ENCODE measurements around the gene TSPO. TPM values are rescaled to one million over a fixed set of nuclear protein-coding genes. Genes with fewer than 3 reads are reported as not detected.
A peak's percentile ranks its signal among the peaks of the same experiment; 100 is the strongest.

Gene TSPO
- total RNA-seq, 2 experiments from 2014 or later = 101 to 115 TPM

GRCh38 chr22:43188829-43189545 is 37.6 kb downstream of the TSPO start:
- Mint-ChIP-seq H3K27ac (peak overlapping the region; percentile 22), H3K9me3 (peaks cover 3% of the 10 kb centered on the region), H3K36me3 (peaks cover 13% of the 10 kb centered on the region), H3K27me3 (no peaks in the 10 kb centered on the region), H3K4me1 (peaks cover 13% of the 10 kb centered on the region), H3K4me3 (peak overlapping the region; percentile 59)
- DNase-seq = no peak

GRCh38 chr22:43191831-43192230 is 40.5 kb downstream of the TSPO start:
- H3K4me3 Mint-ChIP-seq = no peak overlapping the region
- no peak overlapping the region for H3K27ac Mint-ChIP-seq
- H3K4me1 Mint-ChIP-seq = no peaks in the 10 kb centered on the region
- H3K27me3 Mint-ChIP-seq = no peaks in the 10 kb centered on the region
- peaks cover 3% of the 10 kb centered on the region for H3K9me3 Mint-ChIP-seq
- DNase-seq = no peak
- peaks cover 1% of the 10 kb centered on the region for H3K36me3 Mint-ChIP-seq

- H3K27me3 Mint-ChIP-seq = peaks cover 2% of the 10 kb centered on the region
- no peak overlapping the region for H3K4me3 Mint-ChIP-seq
- no peak for DNase-seq
- H3K4me1 Mint-ChIP-seq = no peaks in the 10 kb centered on the region
- no peaks in the 10 kb centered on the region for H3K9me3 Mint-ChIP-seq
- no peak overlapping the region for H3K27ac Mint-ChIP-seq
- no peaks in the 10 kb centered on the region for H3K36me3 Mint-ChIP-seq
Measured at GRCh38 chr22:43197271-43197941, 46.0 kb downstream of the TSPO start.

GRCh38 chr22:43198126-43198525 is 46.8 kb downstream of the TSPO start:
- Mint-ChIP-seq H3K4me3 (no peak overlapping the region), H3K4me1 (no peaks in the 10 kb centered on the region), H3K36me3 (no peaks in the 10 kb centered on the region), H3K27ac (no peak overlapping the region), H3K9me3 (no peaks in the 10 kb centered on the region), H3K27me3 (peaks cover 2% of the 10 kb centered on the region)
- DNase-seq = no peak

DNA sequence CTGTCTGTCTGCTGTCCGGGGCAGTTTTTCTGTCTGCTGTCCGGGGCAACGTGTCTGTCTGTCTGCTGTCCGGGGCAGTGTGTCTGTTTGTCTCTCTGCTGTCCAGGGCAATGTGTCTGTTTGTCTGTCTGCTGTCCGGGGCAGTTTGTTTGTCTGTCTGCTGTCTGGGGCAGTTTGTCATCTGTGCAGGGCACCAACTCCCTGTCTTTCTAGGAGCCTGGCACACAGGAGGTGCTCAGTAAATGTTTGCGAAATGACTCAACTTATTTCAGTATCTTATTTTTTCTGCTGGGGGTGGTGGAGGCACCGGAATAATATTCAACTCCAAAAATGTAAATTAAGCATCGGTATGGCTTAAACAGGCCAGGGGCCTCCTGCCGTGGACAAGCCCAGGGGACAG is 47.6 kb downstream of the TSPO start:
- no peak for DNase-seq
- H3K27me3 Mint-ChIP-seq = peaks cover 2% of the 10 kb centered on the region
- H3K9me3 Mint-ChIP-seq = no peaks in the 10 kb centered on the region
- no peak overlapping the region for H3K4me3 Mint-ChIP-seq
- H3K36me3 Mint-ChIP-seq = no peaks in the 10 kb centered on the region
- no peak overlapping the region for H3K27ac Mint-ChIP-seq
- H3K4me1 Mint-ChIP-seq = no peaks in the 10 kb centered on the region

DNA sequence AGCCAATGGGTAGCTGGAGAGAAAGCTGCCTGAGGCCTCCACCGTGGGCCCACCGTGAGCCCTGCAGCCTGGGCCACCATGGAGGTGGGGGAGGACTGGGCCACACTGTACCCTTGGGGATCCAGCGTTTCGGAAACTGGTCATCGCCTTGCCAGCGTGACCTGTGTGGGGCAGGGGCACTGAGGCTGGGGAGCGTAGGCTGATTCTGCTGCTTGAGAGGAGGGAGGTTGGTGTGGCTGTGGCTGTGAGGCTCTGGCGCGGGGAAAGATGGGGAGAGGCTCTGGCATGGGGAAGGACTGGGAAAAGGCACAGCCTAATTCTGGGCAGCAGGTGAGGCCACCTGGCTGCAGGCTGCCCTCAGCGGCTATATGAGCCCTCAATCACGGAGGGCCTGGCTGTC is 48.2 kb downstream of the TSPO start:
- no peaks in the 10 kb centered on the region for H3K4me1 Mint-ChIP-seq
- H3K4me3 Mint-ChIP-seq = no peak overlapping the region
- H3K27ac Mint-ChIP-seq = no peak overlapping the region
- peaks cover 2% of the 10 kb centered on the region for H3K27me3 Mint-ChIP-seq
- H3K9me3 Mint-ChIP-seq = no peaks in the 10 kb centered on the region
- H3K36me3 Mint-ChIP-seq = no peaks in the 10 kb centered on the region
- no peak for DNase-seq

DNA sequence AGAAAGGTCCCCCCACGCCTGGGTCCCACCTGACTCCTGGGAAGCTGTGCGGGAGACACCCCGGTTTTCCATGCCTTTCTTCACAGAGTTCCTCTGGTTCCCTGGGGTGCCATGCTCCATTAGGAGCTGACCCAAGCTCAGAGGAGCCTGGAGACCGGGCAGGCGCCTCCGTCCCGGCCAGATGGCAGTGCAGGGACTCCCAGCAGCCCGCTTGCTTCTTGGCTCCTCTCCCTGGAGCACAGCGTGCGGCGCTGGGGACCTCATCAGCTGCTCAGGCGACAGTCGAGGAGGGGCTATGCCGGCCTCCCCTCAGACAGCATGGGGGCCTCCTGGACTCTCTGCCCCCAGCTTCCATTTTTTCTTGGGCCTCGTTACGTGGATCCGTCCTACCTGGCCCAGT is 48.7 kb downstream of the TSPO start:
- no peaks in the 10 kb centered on the region for H3K36me3 Mint-ChIP-seq
- H3K4me3 Mint-ChIP-seq = no peak overlapping the region
- DNase-seq = no peak
- H3K27me3 Mint-ChIP-seq = peaks cover 2% of the 10 kb centered on the region
- H3K9me3 Mint-ChIP-seq = no peaks in the 10 kb centered on the region
- peaks cover 3% of the 10 kb centered on the region for H3K4me1 Mint-ChIP-seq
- no peak overlapping the region for H3K27ac Mint-ChIP-seq

DNA sequence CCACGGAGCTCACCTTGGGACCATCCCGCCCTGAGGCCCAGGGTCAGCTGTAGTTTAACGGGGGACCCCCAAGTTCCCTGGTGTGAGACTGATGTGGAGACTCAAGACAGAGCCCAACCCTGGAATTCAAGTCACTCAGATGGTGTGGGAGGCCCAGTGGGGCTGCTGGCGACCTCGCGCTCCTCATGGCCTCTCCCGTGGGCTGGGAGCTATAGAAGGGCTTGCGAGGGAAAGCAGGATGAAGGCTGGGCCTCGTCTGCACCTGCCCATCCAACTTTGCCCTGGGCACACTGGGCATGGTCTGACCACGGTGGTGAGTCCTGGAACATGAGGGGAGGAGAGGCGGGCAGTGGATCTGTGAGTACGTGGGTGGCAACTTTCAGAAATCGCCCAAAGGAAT is 49.2 kb downstream of the TSPO start:
- Mint-ChIP-seq H3K36me3 (no peaks in the 10 kb centered on the region), H3K4me3 (no peak overlapping the region), H3K27me3 (peaks cover 2% of the 10 kb centered on the region), H3K9me3 (no peaks in the 10 kb centered on the region), H3K27ac (no peak overlapping the region), H3K4me1 (peaks cover 4% of the 10 kb centered on the region)
- DNase-seq = no peak

GRCh38 chr22:43201486-43202219 is 50.3 kb downstream of the TSPO start:
- Mint-ChIP-seq H3K36me3 (no peaks in the 10 kb centered on the region), H3K4me1 (peaks cover 8% of the 10 kb centered on the region), H3K4me3 (no peak overlapping the region), H3K27me3 (peaks cover 2% of the 10 kb centered on the region), H3K27ac (no peak overlapping the region), H3K9me3 (no peaks in the 10 kb centered on the region)
- no peak for DNase-seq

DNA sequence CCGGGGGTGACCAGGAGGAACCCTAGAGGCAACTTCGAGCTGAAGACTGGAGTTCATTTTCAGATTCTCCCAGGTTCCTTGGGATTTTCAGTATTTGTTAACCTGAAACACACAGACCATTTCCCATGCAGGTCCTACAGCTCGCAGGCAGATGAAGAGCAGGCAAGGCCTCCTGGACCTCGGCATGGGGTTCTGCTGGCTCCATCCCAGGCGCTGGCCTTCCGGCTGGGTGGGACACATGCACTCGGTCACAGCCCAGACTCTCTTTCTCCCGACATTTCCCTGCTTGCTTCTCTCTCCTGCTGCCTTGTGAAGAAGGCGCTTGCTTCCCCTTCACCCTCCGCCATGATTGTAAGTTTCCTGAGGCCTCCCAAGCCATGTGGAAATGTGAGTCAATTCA is 51.0 kb downstream of the TSPO start:
- Mint-ChIP-seq H3K36me3 (no peaks in the 10 kb centered on the region), H3K27me3 (peaks cover 2% of the 10 kb centered on the region), H3K4me3 (no peak overlapping the region), H3K27ac (no peak overlapping the region), H3K4me1 (peaks cover 8% of the 10 kb centered on the region), H3K9me3 (no peaks in the 10 kb centered on the region)
- DNase-seq = no peak

- Mint-ChIP-seq H3K36me3 (no peaks in the 10 kb centered on the region), H3K27ac (no peak overlapping the region), H3K4me3 (no peak overlapping the region), H3K27me3 (peaks cover 2% of the 10 kb centered on the region), H3K9me3 (no peaks in the 10 kb centered on the region), H3K4me1 (peaks cover 8% of the 10 kb centered on the region)
- no peak for DNase-seq
Measured at GRCh38 chr22:43202756-43203410, 51.5 kb downstream of the TSPO start.

- Mint-ChIP-seq H3K27ac (no peak overlapping the region), H3K4me3 (no peak overlapping the region), H3K27me3 (peaks cover 2% of the 10 kb centered on the region), H3K36me3 (no peaks in the 10 kb centered on the region), H3K9me3 (no peaks in the 10 kb centered on the region), H3K4me1 (peaks cover 8% of the 10 kb centered on the region)
- no peak for DNase-seq
Measured at GRCh38 chr22:43203471-43203981, 52.2 kb downstream of the TSPO start.

DNA sequence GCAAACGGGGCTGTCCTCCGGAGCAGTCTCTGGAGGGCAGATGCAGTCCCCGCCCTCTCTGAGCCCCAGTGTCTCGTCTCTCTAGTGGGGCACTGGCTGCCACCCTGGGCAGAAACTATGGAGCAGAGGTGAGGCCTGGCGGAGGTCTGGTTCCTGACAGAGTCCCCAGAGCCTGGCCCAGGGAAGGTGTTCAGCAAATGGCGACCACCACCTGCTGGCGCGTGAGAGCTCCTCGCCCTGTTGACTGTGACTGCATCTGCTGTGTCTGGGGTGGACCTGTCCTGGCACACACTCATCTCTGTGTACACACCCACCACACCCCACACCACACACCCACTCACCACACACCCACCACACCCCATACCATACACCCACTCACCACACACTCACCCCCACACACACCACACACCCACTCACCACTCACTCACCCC is 53.9 kb downstream of the TSPO start:
- H3K27ac Mint-ChIP-seq = no peak overlapping the region
- H3K4me1 Mint-ChIP-seq = peaks cover 8% of the 10 kb centered on the region

GRCh38 chr22:43205748-43206508 is 54.6 kb downstream of the TSPO start:
- Mint-ChIP-seq H3K36me3 (no peaks in the 10 kb centered on the region), H3K4me3 (no peak overlapping the region), H3K4me1 (peaks cover 8% of the 10 kb centered on the region), H3K27me3 (no peaks in the 10 kb centered on the region), H3K27ac (no peak overlapping the region), H3K9me3 (no peaks in the 10 kb centered on the region)
- DNase-seq = peak; percentile 18

More for the DNA sequence above, 53.9 kb downstream of the TSPO start:
- no peaks in the 10 kb centered on the region for H3K27me3 Mint-ChIP-seq
- no peaks in the 10 kb centered on the region for H3K36me3 Mint-ChIP-seq
- no peak for DNase-seq
- no peaks in the 10 kb centered on the region for H3K9me3 Mint-ChIP-seq
- no peak overlapping the region for H3K4me3 Mint-ChIP-seq
